GM23338 (cell line): ENCODE measurements around the gene GAN. TPM values are rescaled to one million over a fixed set of nuclear protein-coding genes. Genes with fewer than 3 reads are reported as not detected.

Experiments
- ATAC-seq: fragments of 200-7000 bp; cut with Tn5 transposase; 3 replicates; pipeline ENCODE4 v1.9.1; 2020
- DNase-seq: peaks from one replicate; pipeline ENCODE4 v3.0.0-alpha.2; 2015; ENCODE audit warnings: low spot score
- H2AFZ ChIP-seq: fragments of 200-600 bp; sonication (generic); 2 replicates; pipeline ENCODE4 v1.8.0; 2016; ENCODE audit warnings: antibody characterized with exemption, mild to moderate bottlenecking, moderate library complexity
- H3F3A ChIP-seq: fragments of 200-600 bp; sonication (generic); replicated peaks from 2 replicates; pipeline ENCODE4 v1.8.0; 2017; ENCODE audit warnings: antibody characterized with exemption, mixed run types, low read depth
- H3K27ac ChIP-seq: fragments of 200-600 bp; sonication (generic); 2 replicates; pipeline ENCODE4 v1.6.1; 2016; ENCODE audit warnings: low read depth
- H3K27me3 ChIP-seq: fragments of 200-600 bp; sonication (generic); 2 replicates; pipeline ENCODE4 v1.8.0; 2016; ENCODE audit warnings: mild to moderate bottlenecking, mixed run types, moderate library complexity; ENCODE audit not compliant: insufficient read depth
- H3K36me3 ChIP-seq: fragments of 200-600 bp; sonication (generic); 2 replicates; pipeline ENCODE4 v1.8.0; 2016; ENCODE audit warnings: mild to moderate bottlenecking; ENCODE audit not compliant: insufficient read depth
- H3K4me1 ChIP-seq: fragments of 200-600 bp; sonication (generic); 2 replicates; pipeline ENCODE4 v1.8.0; 2016; ENCODE audit warnings: mild to moderate bottlenecking, moderate library complexity; ENCODE audit not compliant: insufficient read depth
- H3K4me2 ChIP-seq: fragments of 200-600 bp; sonication (generic); 2 replicates; pipeline ENCODE4 v1.7.1; 2017; ENCODE audit warnings: mixed run types
- H3K4me3 ChIP-seq: fragments of 200-600 bp; sonication (generic); 2 replicates; pipeline ENCODE4 v1.6.1; 2016; ENCODE audit warnings: mixed run types
- H3K79me2 ChIP-seq: fragments of 200-600 bp; sonication (generic); replicated peaks from 2 replicates; pipeline ENCODE4 v1.8.0; 2017; ENCODE audit warnings: mild to moderate bottlenecking; ENCODE audit not compliant: insufficient read depth
- H3K9me2 ChIP-seq: fragments of 200-600 bp; sonication (generic); 2 replicates; pipeline ENCODE4 v1.8.0; 2017; ENCODE audit not compliant: insufficient read depth
- H4K20me1 ChIP-seq: fragments of 200-600 bp; sonication (generic); replicated peaks from 2 replicates; pipeline ENCODE4 v1.8.0; 2017; ENCODE audit warnings: mild to moderate bottlenecking; ENCODE audit not compliant: insufficient read depth
- H3K27ac Mint-ChIP-seq: 2 replicates; pipeline ENCODE4 v1.8.0; 2020; ENCODE audit warnings: inconsistent platforms, mild to moderate bottlenecking, moderate library complexity, mixed read lengths
- H3K27me3 Mint-ChIP-seq: 3 replicates; pipeline ENCODE4 v1.8.0; 2022; ENCODE audit warnings: low read depth, mild to moderate bottlenecking, moderate library complexity, mixed read lengths, inconsistent platforms; ENCODE audit not compliant: insufficient read depth, poor library complexity
- H3K36me3 Mint-ChIP-seq: 3 replicates; pipeline ENCODE4 v1.8.0; 2021; ENCODE audit warnings: low read depth, mild to moderate bottlenecking, inconsistent platforms, moderate library complexity, mixed read lengths
- H3K4me1 Mint-ChIP-seq: 3 replicates; pipeline ENCODE4 v1.8.0; 2020; ENCODE audit warnings: mild to moderate bottlenecking, inconsistent platforms, mixed read lengths
- H3K4me3 Mint-ChIP-seq: 3 replicates; pipeline ENCODE4 v1.8.0; 2021; ENCODE audit warnings: moderate library complexity, mild to moderate bottlenecking, inconsistent platforms, mixed read lengths
- H3K9me3 Mint-ChIP-seq: 3 replicates; pipeline ENCODE4 v1.8.0; 2020; ENCODE audit warnings: moderate library complexity, mild to moderate bottlenecking, inconsistent platforms, mixed read lengths
- CREB1 ChIP-seq: fragments of 250-450 bp; sonication (Bioruptor Pico); IDR thresholded peaks from 2 replicates; pipeline ENCODE4 v1.5.0; 2020; ENCODE audit warnings: low read depth, mild to moderate bottlenecking, moderate library complexity
- ETS1 ChIP-seq: IDR thresholded peaks from 2 replicates; pipeline ENCODE4 v1.6.1; 2016; ENCODE audit warnings: antibody characterized with exemption
- EZH2 ChIP-seq: fragments of 200-600 bp; sonication (generic); IDR thresholded peaks from one replicate; pipeline ENCODE4 v1.8.0; 2017; ENCODE audit warnings: antibody characterized with exemption, mild to moderate bottlenecking, low read depth; ENCODE audit not compliant: unreplicated experiment
- EZH2phosphoT487 ChIP-seq: fragments of 200-600 bp; sonication (generic); IDR thresholded peaks from one replicate; pipeline ENCODE4 v1.8.1; 2018; ENCODE audit warnings: antibody characterized with exemption; ENCODE audit not compliant: unreplicated experiment
- JUNB ChIP-seq: IDR thresholded peaks from one replicate; pipeline ENCODE4 v1.6.1; 2016; ENCODE audit warnings: antibody characterized with exemption; ENCODE audit not compliant: unreplicated experiment
- NANOG ChIP-seq: IDR thresholded peaks from 2 replicates; pipeline ENCODE4 v1.6.1; 2016; ENCODE audit warnings: antibody characterized with exemption, borderline replicate concordance
- POLR2AphosphoS5 ChIP-seq: IDR thresholded peaks from 2 replicates; pipeline ENCODE4 v1.6.1; 2016; ENCODE audit warnings: antibody characterized with exemption, low read depth
- REST ChIP-seq: IDR thresholded peaks from one replicate; pipeline ENCODE4 v1.6.1; 2018; ENCODE audit warnings: antibody characterized with exemption; ENCODE audit not compliant: unreplicated experiment
- STAT1 ChIP-seq: IDR thresholded peaks from one replicate; pipeline ENCODE4 v1.6.1; 2016; ENCODE audit warnings: antibody characterized with exemption; ENCODE audit not compliant: unreplicated experiment
- ZNF114 ChIP-seq: fragments of 250-450 bp; sonication (Bioruptor Pico); IDR thresholded peaks from 2 replicates; pipeline ENCODE4 v1.5.0; 2020; ENCODE audit warnings: mild to moderate bottlenecking, moderate library complexity
- ZNF331 ChIP-seq: fragments of 250-450 bp; sonication (Bioruptor Pico); IDR thresholded peaks from 2 replicates; pipeline ENCODE4 v1.5.0; 2020; ENCODE audit warnings: low read depth, mild to moderate bottlenecking, moderate library complexity
- polyA plus RNA-seq: library from polyadenylated mRNA; unstranded; fragments of >200 nt; fragmentation: Nextera tagmentation; extraction: Ambion mirVana; gene quantifications from 2 replicates; pipeline ENCODE4 v1.2.1, GENCODE V29; 2016
- total RNA-seq: library from RNA; depleted of rRNA; stranded (reverse); fragments of >200 nt; shearing (Covaris generic); gene quantifications from 2 replicates; pipeline ENCODE4 v1.2.3, GENCODE V29; 2014
- TF ChIP-seq, protein P1 (sequence below), 2 experiments: fragments of 200-600 bp in 1 of 2; sonication (generic) in 1 of 2; conservative IDR thresholded peaks; 2 replicates each; pipeline versions ENCODE4 v1.5.1 to v1.6.1; 2016 to 2017; ENCODE audit warnings: antibody characterized with exemption in 2 of 2, low read depth in 2 of 2, mild to moderate bottlenecking in 2 of 2, moderate library complexity in 1 of 2
- TF ChIP-seq, protein P2 (sequence below): fragments of 250-450 bp; sonication (Bioruptor Pico); IDR thresholded peaks from 2 replicates; pipeline ENCODE4 v1.5.0; 2020; ENCODE audit warnings: mild to moderate bottlenecking, moderate library complexity

GAN gene
- total and polyA plus RNA-seq, 2 experiments from 2014 or later = 8.1 to 28.5 TPM

DNA sequence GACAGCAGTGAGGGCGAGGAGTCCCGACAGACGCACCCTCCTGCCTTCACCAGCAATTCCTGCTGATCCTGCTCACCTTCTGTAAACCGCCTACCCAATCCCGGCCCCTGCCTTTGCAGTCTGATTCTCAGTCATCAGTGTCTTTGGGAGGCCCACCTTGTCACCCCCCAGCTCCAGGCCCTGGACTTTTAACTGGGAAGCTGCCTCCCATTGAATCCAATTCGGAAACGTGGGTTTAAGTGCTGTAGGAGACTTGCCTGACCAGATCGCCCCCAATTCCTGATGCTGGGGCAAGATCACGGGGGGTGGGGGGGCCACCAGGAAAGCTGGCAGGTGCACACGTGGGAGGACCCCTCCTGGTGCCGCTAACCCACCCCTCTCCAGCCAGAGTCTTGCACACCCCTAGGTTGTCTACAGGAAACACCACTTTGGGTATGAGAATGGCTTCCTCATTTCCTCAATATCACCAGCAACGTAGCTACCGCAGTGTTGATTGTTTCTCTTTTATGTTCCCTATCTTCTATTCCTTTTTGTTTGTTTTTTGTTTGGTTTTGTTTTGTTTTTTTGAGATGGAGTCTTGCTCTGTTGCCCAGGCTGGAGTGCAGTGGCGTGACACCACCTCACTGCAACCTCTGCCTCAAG is 83.2 kb downstream of the GAN start:
- H3K9me2 ChIP-seq = no peaks in the 10 kb centered on the region
- no peak overlapping the region for H3K4me2 ChIP-seq
- H3K4me3 ChIP-seq = no peak overlapping the region
- no peak overlapping the region for H3K27ac Mint-ChIP-seq
- H3K36me3 Mint-ChIP-seq = no peaks in the 10 kb centered on the region
- TF ChIP-seq REST (no peak), EZH2 (no peak), JUNB (no peak), ZNF114 (CRISPR knock-in tag) (no peak), ETS1 (no peak), EZH2phosphoT487 (no peak), ZNF331 (CRISPR knock-in tag) (no peak), POLR2AphosphoS5 (no peak), CREB1 (no peak), STAT1 (no peak), NANOG (no peak)
- TF ChIP-seq, protein P1, sequence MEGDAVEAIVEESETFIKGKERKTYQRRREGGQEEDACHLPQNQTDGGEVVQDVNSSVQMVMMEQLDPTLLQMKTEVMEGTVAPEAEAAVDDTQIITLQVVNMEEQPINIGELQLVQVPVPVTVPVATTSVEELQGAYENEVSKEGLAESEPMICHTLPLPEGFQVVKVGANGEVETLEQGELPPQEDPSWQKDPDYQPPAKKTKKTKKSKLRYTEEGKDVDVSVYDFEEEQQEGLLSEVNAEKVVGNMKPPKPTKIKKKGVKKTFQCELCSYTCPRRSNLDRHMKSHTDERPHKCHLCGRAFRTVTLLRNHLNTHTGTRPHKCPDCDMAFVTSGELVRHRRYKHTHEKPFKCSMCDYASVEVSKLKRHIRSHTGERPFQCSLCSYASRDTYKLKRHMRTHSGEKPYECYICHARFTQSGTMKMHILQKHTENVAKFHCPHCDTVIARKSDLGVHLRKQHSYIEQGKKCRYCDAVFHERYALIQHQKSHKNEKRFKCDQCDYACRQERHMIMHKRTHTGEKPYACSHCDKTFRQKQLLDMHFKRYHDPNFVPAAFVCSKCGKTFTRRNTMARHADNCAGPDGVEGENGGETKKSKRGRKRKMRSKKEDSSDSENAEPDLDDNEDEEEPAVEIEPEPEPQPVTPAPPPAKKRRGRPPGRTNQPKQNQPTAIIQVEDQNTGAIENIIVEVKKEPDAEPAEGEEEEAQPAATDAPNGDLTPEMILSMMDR (conservative IDR thresholded peaks at IDR 0.05; ENCODE audit: low read depth in 2 of 2) = no peak
- TF ChIP-seq, protein P2, sequence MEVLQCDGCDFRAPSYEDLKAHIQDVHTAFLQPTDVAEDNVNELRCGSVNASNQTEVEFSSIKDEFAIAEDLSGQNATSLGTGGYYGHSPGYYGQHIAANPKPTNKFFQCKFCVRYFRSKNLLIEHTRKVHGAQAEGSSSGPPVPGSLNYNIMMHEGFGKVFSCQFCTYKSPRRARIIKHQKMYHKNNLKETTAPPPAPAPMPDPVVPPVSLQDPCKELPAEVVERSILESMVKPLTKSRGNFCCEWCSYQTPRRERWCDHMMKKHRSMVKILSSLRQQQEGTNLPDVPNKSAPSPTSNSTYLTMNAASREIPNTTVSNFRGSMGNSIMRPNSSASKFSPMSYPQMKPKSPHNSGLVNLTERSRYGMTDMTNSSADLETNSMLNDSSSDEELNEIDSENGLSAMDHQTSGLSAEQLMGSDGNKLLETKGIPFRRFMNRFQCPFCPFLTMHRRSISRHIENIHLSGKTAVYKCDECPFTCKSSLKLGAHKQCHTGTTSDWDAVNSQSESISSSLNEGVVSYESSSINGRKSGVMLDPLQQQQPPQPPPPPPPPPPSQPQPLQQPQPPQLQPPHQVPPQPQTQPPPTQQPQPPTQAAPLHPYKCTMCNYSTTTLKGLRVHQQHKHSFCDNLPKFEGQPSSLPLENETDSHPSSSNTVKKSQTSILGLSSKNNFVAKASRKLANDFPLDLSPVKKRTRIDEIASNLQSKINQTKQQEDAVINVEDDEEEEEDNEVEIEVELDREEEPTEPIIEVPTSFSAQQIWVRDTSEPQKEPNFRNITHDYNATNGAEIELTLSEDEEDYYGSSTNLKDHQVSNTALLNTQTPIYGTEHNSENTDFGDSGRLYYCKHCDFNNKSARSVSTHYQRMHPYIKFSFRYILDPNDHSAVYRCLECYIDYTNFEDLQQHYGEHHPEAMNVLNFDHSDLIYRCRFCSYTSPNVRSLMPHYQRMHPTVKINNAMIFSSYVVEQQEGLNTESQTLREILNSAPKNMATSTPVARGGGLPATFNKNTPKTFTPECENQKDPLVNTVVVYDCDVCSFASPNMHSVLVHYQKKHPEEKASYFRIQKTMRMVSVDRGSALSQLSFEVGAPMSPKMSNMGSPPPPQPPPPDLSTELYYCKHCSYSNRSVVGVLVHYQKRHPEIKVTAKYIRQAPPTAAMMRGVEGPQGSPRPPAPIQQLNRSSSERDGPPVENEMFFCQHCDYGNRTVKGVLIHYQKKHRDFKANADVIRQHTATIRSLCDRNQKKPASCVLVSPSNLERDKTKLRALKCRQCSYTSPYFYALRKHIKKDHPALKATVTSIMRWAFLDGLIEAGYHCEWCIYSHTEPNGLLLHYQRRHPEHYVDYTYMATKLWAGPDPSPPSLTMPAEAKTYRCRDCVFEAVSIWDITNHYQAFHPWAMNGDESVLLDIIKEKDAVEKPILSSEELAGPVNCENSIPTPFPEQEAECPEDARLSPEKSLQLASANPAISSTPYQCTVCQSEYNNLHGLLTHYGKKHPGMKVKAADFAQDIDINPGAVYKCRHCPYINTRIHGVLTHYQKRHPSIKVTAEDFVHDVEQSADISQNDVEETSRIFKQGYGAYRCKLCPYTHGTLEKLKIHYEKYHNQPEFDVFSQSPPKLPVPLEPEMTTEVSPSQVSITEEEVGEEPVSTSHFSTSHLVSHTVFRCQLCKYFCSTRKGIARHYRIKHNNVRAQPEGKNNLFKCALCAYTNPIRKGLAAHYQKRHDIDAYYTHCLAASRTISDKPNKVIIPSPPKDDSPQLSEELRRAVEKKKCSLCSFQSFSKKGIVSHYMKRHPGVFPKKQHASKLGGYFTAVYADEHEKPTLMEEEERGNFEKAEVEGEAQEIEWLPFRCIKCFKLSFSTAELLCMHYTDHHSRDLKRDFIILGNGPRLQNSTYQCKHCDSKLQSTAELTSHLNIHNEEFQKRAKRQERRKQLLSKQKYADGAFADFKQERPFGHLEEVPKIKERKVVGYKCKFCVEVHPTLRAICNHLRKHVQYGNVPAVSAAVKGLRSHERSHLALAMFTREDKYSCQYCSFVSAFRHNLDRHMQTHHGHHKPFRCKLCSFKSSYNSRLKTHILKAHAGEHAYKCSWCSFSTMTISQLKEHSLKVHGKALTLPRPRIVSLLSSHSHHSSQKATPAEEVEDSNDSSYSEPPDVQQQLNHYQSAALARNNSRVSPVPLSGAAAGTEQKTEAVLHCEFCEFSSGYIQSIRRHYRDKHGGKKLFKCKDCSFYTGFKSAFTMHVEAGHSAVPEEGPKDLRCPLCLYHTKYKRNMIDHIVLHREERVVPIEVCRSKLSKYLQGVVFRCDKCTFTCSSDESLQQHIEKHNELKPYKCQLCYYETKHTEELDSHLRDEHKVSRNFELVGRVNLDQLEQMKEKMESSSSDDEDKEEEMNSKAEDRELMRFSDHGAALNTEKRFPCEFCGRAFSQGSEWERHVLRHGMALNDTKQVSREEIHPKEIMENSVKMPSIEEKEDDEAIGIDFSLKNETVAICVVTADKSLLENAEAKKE = no peak
- no peaks in the 10 kb centered on the region for H3F3A ChIP-seq
- H4K20me1 ChIP-seq = 0 out of 2 replicates have a peak, but pooled peaks cover 2% of the 10 kb centered on the region
- ATAC-seq = no peak
- no peak overlapping the region for H3K27ac ChIP-seq
- no peaks in the 10 kb centered on the region; the same call in 2 of the 3 replicates for H3K4me1 Mint-ChIP-seq
- H3K27me3 Mint-ChIP-seq = no peaks in the 10 kb centered on the region
- H3K9me3 Mint-ChIP-seq = no peaks in the 10 kb centered on the region
- H2AFZ ChIP-seq = no peak overlapping the region
- no peaks in the 10 kb centered on the region for H3K4me1 ChIP-seq
- H3K4me3 Mint-ChIP-seq = no peak overlapping the region
- H3K27me3 ChIP-seq = no peaks in the 10 kb centered on the region
- H3K79me2 ChIP-seq = no peaks in the 10 kb centered on the region
- no peaks in the 10 kb centered on the region for H3K36me3 ChIP-seq
- DNase-seq = no peak
